T-helper 2 cell (primary cell): ENCODE results near the gene SERGEF.

Experiments
- DNase-seq, 5 experiments: peaks; one replicate each; pipeline versions ENCODE4 v3.0.0 to v3.0.0-alpha.2; 2012 to 2022

The SERGEF gene

GRCh38 chr11:17807034-17807433, 205.8 kb downstream of the SERGEF start:
- DNase-seq = no peak

DNA sequence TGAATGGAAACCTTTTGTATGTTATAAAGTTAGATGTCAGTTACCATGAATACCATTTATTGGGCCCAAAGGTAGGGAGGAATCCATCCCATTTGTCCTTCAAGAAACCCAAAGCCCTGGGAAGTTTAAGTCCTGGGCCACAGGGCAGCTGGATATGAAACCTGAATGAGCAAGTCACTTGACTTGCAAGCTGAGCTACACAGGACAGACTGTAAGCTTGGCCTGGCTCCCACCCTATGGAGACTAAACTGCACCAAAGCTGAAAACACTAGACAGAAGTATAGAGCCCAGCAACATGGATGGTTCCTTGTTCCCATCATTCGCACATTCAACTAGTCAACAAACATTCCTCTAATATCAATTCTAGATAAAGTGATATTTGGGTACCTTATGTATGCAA, 207.0 kb downstream of the SERGEF start:
- DNase-seq = no peak

GRCh38 chr11:17805043-17805442, 207.8 kb downstream of the SERGEF start:
- no peak for DNase-seq

DNA sequence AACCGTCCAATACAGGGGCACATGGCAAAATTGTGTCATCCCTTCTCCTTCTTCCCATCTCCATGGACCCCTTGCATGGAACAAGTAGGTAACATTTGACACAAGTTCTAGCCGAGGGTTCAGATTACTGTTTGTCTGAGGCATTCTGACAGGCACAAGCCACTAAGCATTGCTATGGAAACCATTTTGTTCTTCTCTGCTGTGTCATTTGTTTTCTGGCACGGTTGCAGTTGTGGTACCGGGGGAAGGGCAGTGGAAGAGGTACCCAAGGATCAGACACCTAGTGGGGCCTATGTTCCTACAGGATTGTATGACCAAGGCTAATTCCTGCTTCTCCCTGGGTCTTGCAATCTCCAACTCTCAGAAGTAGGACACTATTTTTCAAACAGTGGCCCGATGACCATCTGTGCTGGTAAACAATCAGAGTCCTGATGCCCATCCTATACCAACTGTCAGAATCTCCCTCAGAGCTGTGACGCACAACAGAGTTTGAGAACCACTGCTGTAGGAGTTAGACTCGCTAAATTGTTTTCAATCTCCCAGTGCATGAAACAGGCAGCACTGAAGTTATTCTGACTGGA, 209.0 kb downstream of the SERGEF start:
- no peak for DNase-seq

GRCh38 chr11:17802491-17802890, 210.4 kb downstream of the SERGEF start:
- no peak for DNase-seq

DNA sequence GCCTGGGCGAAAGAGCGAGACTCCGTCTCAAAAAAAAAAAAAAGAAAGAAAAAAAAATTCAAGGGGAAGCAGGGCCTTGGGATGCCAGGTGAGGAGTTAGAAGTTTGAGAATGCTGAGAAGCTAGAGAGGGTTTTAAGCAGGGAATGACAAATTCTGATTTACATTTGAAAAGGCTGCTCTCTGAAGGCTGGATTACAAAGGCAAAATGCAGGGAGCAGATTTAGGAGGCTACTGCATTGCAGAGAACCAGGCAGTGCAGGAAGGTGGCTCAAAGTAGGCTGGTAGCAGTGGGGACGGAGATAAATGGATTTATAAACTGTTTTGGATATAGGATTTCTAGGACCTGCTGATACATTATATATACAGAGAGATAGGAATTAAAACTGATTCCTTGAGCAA, 211.7 kb downstream of the SERGEF start:
- DNase-seq = no peak

DNA sequence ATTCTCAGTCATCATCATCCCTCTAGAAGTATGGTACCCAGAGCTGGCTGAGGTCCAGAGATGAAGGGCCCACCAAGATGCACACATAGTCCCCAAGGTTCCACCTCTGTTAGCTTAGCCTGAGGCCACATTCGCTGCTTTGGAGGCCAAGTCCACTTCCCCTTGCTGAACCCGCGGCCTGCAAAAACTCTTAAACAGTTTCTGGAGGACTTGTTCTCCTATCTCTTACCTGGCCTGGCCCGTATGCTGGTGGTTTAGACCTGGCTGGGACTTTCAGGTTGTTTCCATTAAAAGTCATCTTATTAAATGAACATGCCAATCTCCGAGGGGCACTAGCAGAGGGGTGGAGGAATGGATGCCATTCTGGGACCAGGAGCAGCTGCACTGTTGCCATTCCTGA, 213.7 kb downstream of the SERGEF start:
- DNase-seq = no peak

GRCh38 chr11:17798716-17799115, 214.1 kb downstream of the SERGEF start:
- DNase-seq = no peak

DNA sequence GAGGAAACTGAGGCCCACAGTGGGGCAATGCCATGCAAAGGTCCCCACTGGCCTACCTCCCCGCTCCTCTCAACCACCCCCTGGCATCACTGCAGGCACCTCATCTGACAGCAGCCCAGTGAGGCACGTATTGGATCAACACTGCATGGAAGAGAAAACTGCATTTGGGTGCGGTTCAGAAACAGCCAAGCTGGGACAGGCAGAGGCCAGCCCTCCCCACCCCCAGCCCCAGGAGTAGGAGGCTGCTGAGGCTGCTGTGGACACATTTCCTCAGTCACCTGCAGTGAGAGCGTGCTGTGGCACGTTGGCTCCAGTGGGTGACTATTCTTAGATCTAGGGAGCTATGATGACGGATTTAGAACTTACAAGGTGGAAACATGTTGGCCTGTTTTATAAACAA, 214.6 kb downstream of the SERGEF start:
- no peak for DNase-seq

- no peak for DNase-seq
These were observed 216.7 kb downstream of the SERGEF start for GRCh38 chr11:17796154-17796553.

GRCh38 chr11:17794981-17795380, 217.9 kb downstream of the SERGEF start:
- no peak for DNase-seq

- DNase-seq = no peak
These were observed 219.1 kb downstream of the SERGEF start for GRCh38 chr11:17793642-17794170.

DNA sequence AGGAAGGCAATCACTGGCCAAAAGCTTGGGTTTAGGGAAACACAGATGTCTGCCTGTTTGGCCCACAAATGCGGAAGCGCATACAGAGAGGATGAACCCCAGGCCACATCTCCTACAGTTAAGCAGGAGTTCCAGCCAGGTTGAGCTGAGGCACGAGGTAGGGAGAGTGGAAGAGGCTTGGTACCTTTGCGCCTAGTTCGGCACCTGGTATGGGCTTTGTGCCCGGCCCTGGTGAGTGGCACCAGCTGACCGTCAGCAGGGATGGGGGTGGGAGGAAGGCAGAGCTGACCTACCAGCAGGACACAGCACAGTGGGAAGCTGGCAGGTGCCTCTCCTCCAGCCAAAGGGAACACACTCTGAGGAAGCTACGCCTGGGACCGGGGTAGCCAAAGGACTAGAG, 220.7 kb downstream of the SERGEF start:
- no peak for DNase-seq

DNA sequence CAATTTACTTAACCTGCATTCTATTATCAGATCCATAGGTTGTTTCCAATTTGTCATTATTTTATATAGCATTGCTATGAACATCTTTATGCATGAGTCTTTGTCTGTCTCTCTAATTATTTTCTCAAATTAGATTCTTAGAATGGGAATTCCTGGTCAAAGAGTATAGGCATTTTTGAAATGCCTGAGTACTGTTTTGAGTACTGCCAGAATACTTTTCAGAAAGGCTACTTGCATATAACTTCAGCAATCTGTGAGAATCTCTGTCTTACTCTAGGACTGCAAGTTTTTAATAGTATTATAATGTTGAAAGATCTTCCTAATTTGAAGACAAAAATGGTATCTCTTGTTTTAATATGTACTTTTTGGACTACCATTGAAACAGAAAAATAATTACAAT, 221.7 kb downstream of the SERGEF start:
- no peak for DNase-seq

DNA sequence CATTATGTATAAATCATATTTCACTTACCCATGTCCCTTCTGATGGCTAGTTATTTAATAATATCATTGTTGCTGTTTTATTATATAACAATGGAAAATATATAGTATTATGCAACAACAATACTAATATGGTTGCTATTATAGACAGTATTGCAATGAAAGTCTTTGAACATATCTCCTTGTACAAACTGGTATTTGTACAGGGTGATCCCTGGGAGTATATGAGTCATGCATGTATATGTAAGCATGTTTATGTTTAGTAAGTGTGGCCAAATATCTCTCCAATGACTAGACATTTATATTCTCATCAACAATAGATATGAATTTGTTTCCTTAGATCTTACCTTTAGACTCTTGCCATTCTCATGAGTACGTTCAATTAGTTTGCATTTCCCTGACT, 222.4 kb downstream of the SERGEF start:
- DNase-seq = no peak

GRCh38 chr11:17788084-17788483, 224.8 kb downstream of the SERGEF start:
- no peak for DNase-seq

DNA sequence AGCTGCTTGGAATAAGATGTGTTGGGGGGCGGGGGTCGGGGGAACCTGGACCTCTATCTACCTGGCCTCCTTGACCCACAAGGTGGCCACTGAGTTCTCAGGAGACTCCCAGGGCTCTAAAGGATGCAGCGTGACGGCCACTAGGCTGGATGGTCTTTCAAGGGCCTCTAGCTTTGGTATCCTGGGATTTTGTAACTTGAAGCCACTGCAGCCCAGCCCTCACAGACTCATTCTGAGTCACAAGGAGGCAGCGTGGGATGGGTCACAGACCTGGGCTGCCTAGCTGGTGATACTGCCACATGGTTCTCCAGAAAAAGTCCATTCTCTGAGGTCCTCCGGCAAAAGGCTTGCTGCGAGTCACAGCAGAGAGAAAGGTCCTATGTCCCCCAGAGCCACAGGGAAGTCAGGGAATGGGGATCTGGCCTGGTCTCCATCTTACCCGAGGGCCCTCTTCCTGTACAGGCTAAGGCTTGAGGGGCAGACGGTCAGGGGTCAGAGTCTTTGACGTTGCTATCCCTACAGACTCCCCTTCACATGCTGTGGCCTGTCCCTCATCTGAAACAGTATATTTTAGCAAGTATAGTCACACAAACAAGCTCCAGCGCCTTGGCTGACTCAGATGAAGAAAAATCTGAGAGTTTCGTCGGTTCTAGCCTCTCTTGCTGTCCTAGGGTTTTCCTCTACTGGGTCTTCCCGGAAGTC, 225.9 kb downstream of the SERGEF start:
- DNase-seq = no peak

GRCh38 chr11:17783878-17784277, 229.0 kb downstream of the SERGEF start:
- DNase-seq = no peak

- no peak for DNase-seq
These were observed 230.1 kb downstream of the SERGEF start for GRCh38 chr11:17782603-17783337.

DNA sequence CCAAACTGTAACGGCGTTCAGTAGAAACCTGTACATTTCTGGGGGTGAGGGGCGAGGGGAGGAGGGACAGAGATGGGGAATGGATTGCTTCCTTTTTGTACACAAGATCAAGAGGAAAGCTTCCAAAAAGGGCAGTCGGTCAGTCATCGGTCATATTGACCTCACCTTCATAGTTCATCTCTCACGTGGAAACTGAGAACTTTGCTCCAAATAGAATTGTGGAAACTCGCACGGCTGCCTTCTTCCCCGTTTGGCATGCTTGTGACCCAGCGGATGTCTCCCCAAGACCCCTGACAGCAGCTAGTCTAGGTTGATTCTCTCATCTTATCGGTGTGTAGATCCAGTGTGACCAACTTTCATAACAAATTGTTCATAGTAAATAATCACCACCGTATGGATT, 230.7 kb downstream of the SERGEF start:
- DNase-seq = no peak

- DNase-seq = no peak
These were observed 231.2 kb downstream of the SERGEF start for GRCh38 chr11:17781626-17782025.

- DNase-seq = no peak
These were observed 231.6 kb downstream of the SERGEF start for GRCh38 chr11:17781221-17781620.

DNA sequence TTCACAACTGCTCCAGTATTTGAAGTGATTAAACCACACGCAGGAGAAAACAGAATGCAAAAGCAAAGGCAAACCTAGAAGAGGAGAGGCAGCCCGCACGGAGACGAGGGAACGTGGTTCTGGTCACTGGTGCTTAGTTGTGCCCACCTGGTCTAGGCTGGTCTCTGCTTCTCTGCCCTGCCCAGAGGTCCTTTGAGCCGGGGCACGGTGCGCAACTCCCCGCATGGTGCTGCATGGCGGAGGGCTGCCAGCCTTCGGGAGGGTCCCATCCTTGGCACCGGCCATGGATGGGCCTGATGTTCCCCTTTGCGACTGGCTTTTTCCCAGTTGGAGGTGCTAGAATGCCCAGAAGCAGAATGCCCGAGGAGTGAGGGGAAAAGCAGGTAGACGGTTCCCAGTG, 232.2 kb downstream of the SERGEF start:
- no peak for DNase-seq
